Activated CD8-positive, alpha-beta T cell treated with anti-CD3 and anti-CD28 coated beads for 36 hours (primary cell): ENCODE results near the gene ITGA1. TPM values are rescaled to one million over a fixed set of nuclear protein-coding genes. Genes with fewer than 3 reads are reported as not detected.

Experiments used
- ATAC-seq: fragments of 200-7000 bp; cut with Tn5 transposase; one replicate; pipeline ENCODE4 v1.10.0; 2021; ENCODE audit warnings: mild to moderate bottlenecking, moderate library complexity
- CTCF ChIA-PET: fragments of 350-600 bp; sonication (Branson Sonifier 250); formaldehyde crosslinking; loops from one replicate; lab custom pipeline; 2021; ENCODE audit warnings: antibody characterized with exemption; lab: Charles Lee
- POLR2A ChIA-PET: fragments of 350-600 bp; sonication (Branson Sonifier 250); formaldehyde crosslinking; loops from one replicate; lab custom pipeline; 2021; ENCODE audit warnings: antibody characterized with exemption; lab: Charles Lee
- DNase-seq: peaks from one replicate; pipeline ENCODE4 v3.0.0-alpha.2; 2020
- H3K27ac Mint-ChIP-seq: one replicate; pipeline ENCODE4 v1.8.0; 2021; ENCODE audit warnings: mild to moderate bottlenecking, mixed read lengths
- H3K27me3 Mint-ChIP-seq: one replicate; pipeline ENCODE4 v1.8.0; 2021; ENCODE audit warnings: mixed read lengths
- H3K36me3 Mint-ChIP-seq: one replicate; pipeline ENCODE4 v1.8.0; 2021; ENCODE audit warnings: low read depth, mixed read lengths
- H3K4me1 Mint-ChIP-seq: one replicate; pipeline ENCODE4 v1.8.0; 2021; ENCODE audit warnings: low read depth, mixed read lengths
- H3K4me3 Mint-ChIP-seq: one replicate; pipeline ENCODE4 v1.8.0; 2021; ENCODE audit warnings: mild to moderate bottlenecking, moderate library complexity, mixed read lengths
- H3K9me3 Mint-ChIP-seq: one replicate; pipeline ENCODE4 v1.8.0; 2021; ENCODE audit warnings: mixed read lengths
- CTCF ChIP-seq: fragments of 200-600 bp; IDR thresholded peaks from one replicate; pipeline ENCODE4 v1.8.0; 2022; ENCODE audit warnings: antibody characterized with exemption, mild to moderate bottlenecking
- intact Hi-C: fragments of 100-400 bp; cut with micrococcal nuclease; formaldehyde crosslinking; loops from one replicate; pipeline ENCODE4 v1.10.0; 2022
- total RNA-seq, 2 experiments: library from RNA; stranded (reverse); gene quantifications; one replicate each; pipeline ENCODE4 v1.2.3, GENCODE V29; 2021

The ITGA1 gene
- total RNA-seq, 2 experiments from 2014 or later: 5.1 to 6.0 TPM

GRCh38 chr5:52989025-52989780 is 201.5 kb downstream of the ITGA1 start, which contains the start of gene ITGA2:
TSS of gene ITGA2 (plus strand) at chr5:52989352. CDS start at chr5:52989469, 117 bp downstream.
- Mint-ChIP-seq H3K4me1 (peaks cover 18% of the 10 kb centered on the region), H3K27ac (no peak within 1 kb of the TSS), H3K27me3 (peaks cover 50% of the 10 kb centered on the region), H3K36me3 (no peaks in the 10 kb centered on the region), H3K9me3 (no peaks in the 10 kb centered on the region), H3K4me3 (peak within 1 kb of the TSS; percentile 65)
- DNase-seq (peak; percentile 36), ATAC-seq (peak; percentile 60)
- intact Hi-C loops: loop anchor here (5.0 kb wide), 2 partner anchors 42 to 43 kb away; no protein-coding TSS in a partner anchor
- CTCF ChIA-PET: interaction anchor here (1.4 to 5.2 kb wide), 4 partner anchors 10 to 116 kb away, joined by 3 to 33 read pairs (median 4); no protein-coding TSS in a partner anchor
- TF ChIP-seq CTCF: no peak
- POLR2A ChIA-PET: interaction anchor here (0.7 to 1.1 kb wide), 3 partner anchors 46 to 104 kb away, joined by 3 read pairs; no protein-coding TSS in a partner anchor

- Mint-ChIP-seq H3K27me3 (peaks cover 50% of the 10 kb centered on the region), H3K36me3 (no peaks in the 10 kb centered on the region), H3K9me3 (no peaks in the 10 kb centered on the region), H3K4me3 (peak overlapping the region; percentile 65), H3K27ac (no peak overlapping the region), H3K4me1 (peaks cover 18% of the 10 kb centered on the region)
- intact Hi-C loops: loop anchor here (5.0 kb wide), 2 partner anchors 42 to 43 kb away; no protein-coding TSS in a partner anchor
- DNase-seq (peak; percentile 56), ATAC-seq (peak; percentile 50)
- ChIA-PET POLR2A (interaction anchor here (0.7 kb wide), 1 partner anchor 46 kb away, joined by 3 read pairs; no protein-coding TSS in a partner anchor), CTCF (interaction anchor here (0.6 to 5.2 kb wide), 9 partner anchors 9 to 115 kb away, joined by 3 to 33 read pairs (median 4); no protein-coding TSS in a partner anchor)
- no peak for TF ChIP-seq CTCF
Measured at GRCh38 chr5:52989781-52990527, 202.2 kb downstream of the ITGA1 start.

DNA sequence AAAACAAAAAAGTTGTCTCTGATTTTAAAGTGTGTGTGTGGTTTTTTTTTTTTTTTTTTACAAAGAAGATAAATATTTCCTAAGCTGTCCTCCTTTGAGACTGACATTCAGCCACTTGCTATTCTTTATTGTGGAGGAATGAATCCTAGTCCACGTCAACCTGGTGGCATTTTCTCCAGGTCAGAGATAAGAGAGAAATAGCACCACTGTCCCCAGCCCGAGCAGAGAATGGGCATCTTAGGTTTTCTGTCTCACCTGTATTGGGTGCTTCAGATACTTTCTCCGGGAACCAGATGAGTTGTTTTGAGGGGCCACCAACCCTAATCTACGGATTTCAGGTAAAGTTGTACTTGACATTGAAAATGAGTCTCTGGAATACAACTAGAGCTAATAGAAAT is 202.8 kb downstream of the ITGA1 start:
- H3K4me3 Mint-ChIP-seq: no peak overlapping the region
- peaks cover 48% of the 10 kb centered on the region for H3K27me3 Mint-ChIP-seq
- no peak overlapping the region for H3K27ac Mint-ChIP-seq
- intact Hi-C loops: no loop called here
- no peak for TF ChIP-seq CTCF
- ChIA-PET CTCF (interaction anchor here (0.6 to 1.7 kb wide), 6 partner anchors 8 to 99 kb away, joined by 3 to 12 read pairs (median 4); no protein-coding TSS in a partner anchor), POLR2A (no interaction called here)
- no peaks in the 10 kb centered on the region for H3K36me3 Mint-ChIP-seq
- DNase-seq (no peak), ATAC-seq (no peak)
- peaks cover 18% of the 10 kb centered on the region for H3K4me1 Mint-ChIP-seq
- H3K9me3 Mint-ChIP-seq: no peaks in the 10 kb centered on the region

DNA sequence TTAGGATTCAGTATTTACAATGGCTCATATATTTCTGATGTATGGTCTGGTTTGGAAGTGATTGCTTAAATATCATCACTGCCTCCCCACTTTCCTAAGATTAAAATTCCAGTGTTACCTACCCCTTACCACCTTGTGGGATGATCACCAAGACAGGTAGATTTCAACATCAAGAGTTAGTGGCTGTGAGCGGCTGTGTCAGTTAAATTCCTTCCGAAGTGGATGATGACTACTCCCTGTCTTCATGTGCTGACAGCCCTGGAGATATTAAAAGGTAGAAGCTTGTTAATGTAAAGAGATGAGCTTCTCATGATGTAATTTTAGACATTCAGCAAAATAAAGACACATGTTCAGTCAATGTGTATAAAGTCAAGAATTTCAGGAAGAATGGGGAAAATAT is 205.7 kb downstream of the ITGA1 start:
- CTCF ChIA-PET: no interaction called here
- Mint-ChIP-seq H3K27ac (no peak overlapping the region), H3K27me3 (peaks cover 33% of the 10 kb centered on the region), H3K4me3 (no peak overlapping the region), H3K9me3 (no peaks in the 10 kb centered on the region), H3K4me1 (peaks cover 8% of the 10 kb centered on the region), H3K36me3 (no peaks in the 10 kb centered on the region)
- ATAC-seq (no peak), DNase-seq (no peak)
- intact Hi-C loops: no loop called here
- TF ChIP-seq CTCF: no peak
- POLR2A ChIA-PET: no interaction called here
